ENCODE measurements around the gene CETN1.
A peak's percentile ranks its signal among the peaks of the same experiment; 100 is the strongest.

Gene CETN1

DNA sequence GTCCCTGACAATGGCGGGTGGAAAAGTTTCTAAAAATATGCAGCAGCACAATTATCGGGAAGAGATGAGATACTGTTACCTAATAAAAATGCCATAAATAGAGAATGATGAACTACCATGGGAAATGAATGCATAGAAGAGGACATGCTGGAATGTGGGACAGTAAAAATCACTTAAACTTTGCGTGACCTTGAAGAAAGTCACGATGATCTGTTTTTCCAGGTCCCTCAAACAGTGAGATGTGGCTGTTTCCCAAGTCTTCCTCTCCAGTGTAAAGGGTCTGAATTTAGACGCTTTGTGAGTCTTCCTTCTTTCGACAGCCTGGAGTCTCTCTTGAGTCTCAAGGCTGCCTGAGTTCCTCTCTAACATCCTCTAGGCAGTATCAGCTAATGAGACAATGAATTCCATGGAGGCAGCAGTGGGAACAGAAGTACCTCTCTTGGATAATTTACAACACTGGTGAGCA lies 18.0 kb downstream of the CETN1 start (continued):
- TF ChIP-seq, protein P1, sequence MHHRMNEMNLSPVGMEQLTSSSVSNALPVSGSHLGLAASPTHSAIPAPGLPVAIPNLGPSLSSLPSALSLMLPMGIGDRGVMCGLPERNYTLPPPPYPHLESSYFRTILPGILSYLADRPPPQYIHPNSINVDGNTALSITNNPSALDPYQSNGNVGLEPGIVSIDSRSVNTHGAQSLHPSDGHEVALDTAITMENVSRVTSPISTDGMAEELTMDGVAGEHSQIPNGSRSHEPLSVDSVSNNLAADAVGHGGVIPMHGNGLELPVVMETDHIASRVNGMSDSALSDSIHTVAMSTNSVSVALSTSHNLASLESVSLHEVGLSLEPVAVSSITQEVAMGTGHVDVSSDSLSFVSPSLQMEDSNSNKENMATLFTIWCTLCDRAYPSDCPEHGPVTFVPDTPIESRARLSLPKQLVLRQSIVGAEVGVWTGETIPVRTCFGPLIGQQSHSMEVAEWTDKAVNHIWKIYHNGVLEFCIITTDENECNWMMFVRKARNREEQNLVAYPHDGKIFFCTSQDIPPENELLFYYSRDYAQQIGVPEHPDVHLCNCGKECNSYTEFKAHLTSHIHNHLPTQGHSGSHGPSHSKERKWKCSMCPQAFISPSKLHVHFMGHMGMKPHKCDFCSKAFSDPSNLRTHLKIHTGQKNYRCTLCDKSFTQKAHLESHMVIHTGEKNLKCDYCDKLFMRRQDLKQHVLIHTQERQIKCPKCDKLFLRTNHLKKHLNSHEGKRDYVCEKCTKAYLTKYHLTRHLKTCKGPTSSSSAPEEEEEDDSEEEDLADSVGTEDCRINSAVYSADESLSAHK (tag by site-specific recombination; IDR thresholded peaks at IDR 0.05), result peak; percentile 72
- TF ChIP-seq ZNF747 (tag by site-specific recombination; IDR thresholded peaks at IDR 0.05), result no peak
- TF ChIP-seq ZNF660 (tag by site-specific recombination; IDR thresholded peaks at IDR 0.05), result 0 out of 2 replicates have a peak, but pooled peaks have one; percentile 13
- TF ChIP-seq ZNF248 (tag by site-specific recombination; IDR thresholded peaks at IDR 0.05), result no peak
- no peak for TF ChIP-seq ZNF146 (tag by site-specific recombination; IDR thresholded peaks at IDR 0.05)
- TF ChIP-seq ZNF335 (tag by site-specific recombination; conservative IDR thresholded peaks at IDR 0.05), result peak; percentile 67
- no peak; the same call in 1 of the 2 replicates for TF ChIP-seq SP7 (tag by site-specific recombination; IDR thresholded peaks at IDR 0.05)
- no peak for TF ChIP-seq ZSCAN23 (tag by site-specific recombination; IDR thresholded peaks at IDR 0.05)
- peak; percentile 48 for TF ChIP-seq ZXDB (tag by site-specific recombination; IDR thresholded peaks at IDR 0.05)
- TF ChIP-seq ZNF274 (IDR thresholded peaks at IDR 0.05; ENCODE audit: low read length), result no peak
- no peak for TF ChIP-seq ZNF274 (tag by site-specific recombination; IDR thresholded peaks at IDR 0.05; ENCODE audit: borderline replicate concordance)
- no peak for TF ChIP-seq ZBTB7A (tag by site-specific recombination; IDR thresholded peaks at IDR 0.05; ENCODE audit: low read depth)
- TF ChIP-seq, protein P2, sequence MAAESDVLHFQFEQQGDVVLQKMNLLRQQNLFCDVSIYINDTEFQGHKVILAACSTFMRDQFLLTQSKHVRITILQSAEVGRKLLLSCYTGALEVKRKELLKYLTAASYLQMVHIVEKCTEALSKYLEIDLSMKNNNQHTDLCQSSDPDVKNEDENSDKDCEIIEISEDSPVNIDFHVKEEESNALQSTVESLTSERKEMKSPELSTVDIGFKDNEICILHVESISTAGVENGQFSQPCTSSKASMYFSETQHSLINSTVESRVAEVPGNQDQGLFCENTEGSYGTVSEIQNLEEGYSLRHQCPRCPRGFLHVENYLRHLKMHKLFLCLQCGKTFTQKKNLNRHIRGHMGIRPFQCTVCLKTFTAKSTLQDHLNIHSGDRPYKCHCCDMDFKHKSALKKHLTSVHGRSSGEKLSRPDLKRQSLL (tag by site-specific recombination; IDR thresholded peaks at IDR 0.05), result peak; percentile 79; the same call in 1 of the 2 replicates
- TF ChIP-seq, protein P3, sequence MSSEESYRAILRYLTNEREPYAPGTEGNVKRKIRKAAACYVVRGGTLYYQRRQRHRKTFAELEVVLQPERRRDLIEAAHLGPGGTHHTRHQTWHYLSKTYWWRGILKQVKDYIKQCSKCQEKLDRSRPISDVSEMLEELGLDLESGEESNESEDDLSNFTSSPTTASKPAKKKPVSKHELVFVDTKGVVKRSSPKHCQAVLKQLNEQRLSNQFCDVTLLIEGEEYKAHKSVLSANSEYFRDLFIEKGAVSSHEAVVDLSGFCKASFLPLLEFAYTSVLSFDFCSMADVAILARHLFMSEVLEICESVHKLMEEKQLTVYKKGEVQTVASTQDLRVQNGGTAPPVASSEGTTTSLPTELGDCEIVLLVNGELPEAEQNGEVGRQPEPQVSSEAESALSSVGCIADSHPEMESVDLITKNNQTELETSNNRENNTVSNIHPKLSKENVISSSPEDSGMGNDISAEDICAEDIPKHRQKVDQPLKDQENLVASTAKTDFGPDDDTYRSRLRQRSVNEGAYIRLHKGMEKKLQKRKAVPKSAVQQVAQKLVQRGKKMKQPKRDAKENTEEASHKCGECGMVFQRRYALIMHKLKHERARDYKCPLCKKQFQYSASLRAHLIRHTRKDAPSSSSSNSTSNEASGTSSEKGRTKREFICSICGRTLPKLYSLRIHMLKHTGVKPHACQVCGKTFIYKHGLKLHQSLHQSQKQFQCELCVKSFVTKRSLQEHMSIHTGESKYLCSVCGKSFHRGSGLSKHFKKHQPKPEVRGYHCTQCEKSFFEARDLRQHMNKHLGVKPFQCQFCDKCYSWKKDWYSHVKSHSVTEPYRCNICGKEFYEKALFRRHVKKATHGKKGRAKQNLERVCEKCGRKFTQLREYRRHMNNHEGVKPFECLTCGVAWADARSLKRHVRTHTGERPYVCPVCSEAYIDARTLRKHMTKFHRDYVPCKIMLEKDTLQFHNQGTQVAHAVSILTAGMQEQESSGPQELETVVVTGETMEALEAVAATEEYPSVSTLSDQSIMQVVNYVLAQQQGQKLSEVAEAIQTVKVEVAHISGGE (tag by site-specific recombination; conservative IDR thresholded peaks at IDR 0.05; ENCODE audit: low read depth), result no peak
- TF ChIP-seq ZNF843 (tag by site-specific recombination; IDR thresholded peaks at IDR 0.05), result peak; percentile 55; the same call in 1 of the 2 replicates
- no peak for TF ChIP-seq KLF1 (tag by site-specific recombination; IDR thresholded peaks at IDR 0.05)
- TF ChIP-seq ZNF416 (tag by site-specific recombination; IDR thresholded peaks at IDR 0.05), result no peak
- TF ChIP-seq, protein P4, sequence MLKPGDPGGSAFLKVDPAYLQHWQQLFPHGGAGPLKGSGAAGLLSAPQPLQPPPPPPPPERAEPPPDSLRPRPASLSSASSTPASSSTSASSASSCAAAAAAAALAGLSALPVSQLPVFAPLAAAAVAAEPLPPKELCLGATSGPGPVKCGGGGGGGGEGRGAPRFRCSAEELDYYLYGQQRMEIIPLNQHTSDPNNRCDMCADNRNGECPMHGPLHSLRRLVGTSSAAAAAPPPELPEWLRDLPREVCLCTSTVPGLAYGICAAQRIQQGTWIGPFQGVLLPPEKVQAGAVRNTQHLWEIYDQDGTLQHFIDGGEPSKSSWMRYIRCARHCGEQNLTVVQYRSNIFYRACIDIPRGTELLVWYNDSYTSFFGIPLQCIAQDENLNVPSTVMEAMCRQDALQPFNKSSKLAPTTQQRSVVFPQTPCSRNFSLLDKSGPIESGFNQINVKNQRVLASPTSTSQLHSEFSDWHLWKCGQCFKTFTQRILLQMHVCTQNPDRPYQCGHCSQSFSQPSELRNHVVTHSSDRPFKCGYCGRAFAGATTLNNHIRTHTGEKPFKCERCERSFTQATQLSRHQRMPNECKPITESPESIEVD (tag by site-specific recombination; IDR thresholded peaks at IDR 0.05), result peak; percentile 62
- TF ChIP-seq PRDM1 (tag by site-specific recombination; IDR thresholded peaks at IDR 0.05), result peak; percentile 47; the same call in 1 of the 2 replicates
- TF ChIP-seq, protein P5, sequence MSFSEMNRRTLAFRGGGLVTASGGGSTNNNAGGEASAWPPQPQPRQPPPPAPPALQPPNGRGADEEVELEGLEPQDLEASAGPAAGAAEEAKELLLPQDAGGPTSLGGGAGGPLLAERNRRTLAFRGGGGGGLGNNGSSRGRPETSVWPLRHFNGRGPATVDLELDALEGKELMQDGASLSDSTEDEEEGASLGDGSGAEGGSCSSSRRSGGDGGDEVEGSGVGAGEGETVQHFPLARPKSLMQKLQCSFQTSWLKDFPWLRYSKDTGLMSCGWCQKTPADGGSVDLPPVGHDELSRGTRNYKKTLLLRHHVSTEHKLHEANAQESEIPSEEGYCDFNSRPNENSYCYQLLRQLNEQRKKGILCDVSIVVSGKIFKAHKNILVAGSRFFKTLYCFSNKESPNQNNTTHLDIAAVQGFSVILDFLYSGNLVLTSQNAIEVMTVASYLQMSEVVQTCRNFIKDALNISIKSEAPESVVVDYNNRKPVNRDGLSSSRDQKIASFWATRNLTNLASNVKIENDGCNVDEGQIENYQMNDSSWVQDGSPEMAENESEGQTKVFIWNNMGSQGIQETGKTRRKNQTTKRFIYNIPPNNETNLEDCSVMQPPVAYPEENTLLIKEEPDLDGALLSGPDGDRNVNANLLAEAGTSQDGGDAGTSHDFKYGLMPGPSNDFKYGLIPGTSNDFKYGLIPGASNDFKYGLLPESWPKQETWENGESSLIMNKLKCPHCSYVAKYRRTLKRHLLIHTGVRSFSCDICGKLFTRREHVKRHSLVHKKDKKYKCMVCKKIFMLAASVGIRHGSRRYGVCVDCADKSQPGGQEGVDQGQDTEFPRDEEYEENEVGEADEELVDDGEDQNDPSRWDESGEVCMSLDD (tag by site-specific recombination; IDR thresholded peaks at IDR 0.05), result no peak
- TF ChIP-seq, protein P6, sequence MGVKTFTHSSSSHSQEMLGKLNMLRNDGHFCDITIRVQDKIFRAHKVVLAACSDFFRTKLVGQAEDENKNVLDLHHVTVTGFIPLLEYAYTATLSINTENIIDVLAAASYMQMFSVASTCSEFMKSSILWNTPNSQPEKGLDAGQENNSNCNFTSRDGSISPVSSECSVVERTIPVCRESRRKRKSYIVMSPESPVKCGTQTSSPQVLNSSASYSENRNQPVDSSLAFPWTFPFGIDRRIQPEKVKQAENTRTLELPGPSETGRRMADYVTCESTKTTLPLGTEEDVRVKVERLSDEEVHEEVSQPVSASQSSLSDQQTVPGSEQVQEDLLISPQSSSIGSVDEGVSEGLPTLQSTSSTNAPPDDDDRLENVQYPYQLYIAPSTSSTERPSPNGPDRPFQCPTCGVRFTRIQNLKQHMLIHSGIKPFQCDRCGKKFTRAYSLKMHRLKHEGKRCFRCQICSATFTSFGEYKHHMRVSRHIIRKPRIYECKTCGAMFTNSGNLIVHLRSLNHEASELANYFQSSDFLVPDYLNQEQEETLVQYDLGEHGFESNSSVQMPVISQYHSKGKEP (tag by site-specific recombination; IDR thresholded peaks at IDR 0.05), result peak; percentile 54; the same call in 1 of the 2 replicates
- no peak for TF ChIP-seq MEIS1 (CRISPR knock-in tag; IDR thresholded peaks at IDR 0.05; ENCODE audit: borderline replicate concordance)
- TF ChIP-seq SALL2 (tag by site-specific recombination; IDR thresholded peaks at IDR 0.05; ENCODE audit: borderline replicate concordance), result no peak
- peak; percentile 50 for TF ChIP-seq YY2 (tag by site-specific recombination; IDR thresholded peaks at IDR 0.05)
- no peak for TF ChIP-seq ZBTB48 (tag by site-specific recombination; IDR thresholded peaks at IDR 0.05)
- no peak for TF ChIP-seq ZNF560 (tag by site-specific recombination; IDR thresholded peaks at IDR 0.05; ENCODE audit: borderline replicate concordance)
